ENCODE data around the gene SNX7. TPM values are rescaled to one million over a fixed set of nuclear protein-coding genes. Genes with fewer than 3 reads are reported as not detected.

The SNX7 gene
- total and polyA plus RNA-seq, 4 experiments from 2014 or later, result 0.35 to 0.83 (median 0.52) TPM

GRCh38 chr1:98796049-98796448 is 134.5 kb downstream of the SNX7 start:
- Mint-ChIP-seq H3K27me3 (no peaks in the 10 kb centered on the region), H3K9me3 (no peaks in the 10 kb centered on the region), H3K4me3 (no peak overlapping the region), H3K36me3 (no peaks in the 10 kb centered on the region), H3K4me1 (peaks cover 24 to 35% (median 28%) of the 10 kb centered on the region in 4 donors), H3K27ac (no peak overlapping the region)
- ChIA-PET CTCF (ENCODE audit: partially characterized antibody) (interaction anchor here (0.9 to 2.8 kb wide), 8 partner anchors 19 to 385 kb away, joined by 3 to 7 read pairs (median 3); no protein-coding TSS in a partner anchor), POLR2A (ENCODE audit: partially characterized antibody) (interaction anchor here (1.2 kb wide), 1 partner anchor 75 kb away, joined by 6 read pairs; no protein-coding TSS in a partner anchor)
- Histone ChIP-seq H3K4me1 (ENCODE audit: insufficient read depth, low read length) (peaks cover 18% of the 10 kb centered on the region), H3K27ac (ENCODE audit: low read depth, low read length) (no peak overlapping the region), H3K36me3 (ENCODE audit: insufficient read depth, low read length) (no peaks in the 10 kb centered on the region), H3K9me3 (ENCODE audit: control insufficient read depth in 1 of 2, low read length in 2 of 2) (no peaks in the 10 kb centered on the region), H3K27me3 (ENCODE audit: insufficient read depth, low read length) (no peaks in the 10 kb centered on the region), H3K4me3 (ENCODE audit: low read length in 2 of 2) (no peak overlapping the region)
- DNase-seq, result no peak
- intact Hi-C loops (cut with micrococcal nuclease), result no loop called here

- no peaks in the 10 kb centered on the region for H3K36me3 Mint-ChIP-seq
- Histone ChIP-seq H3K36me3 (ENCODE audit: insufficient read depth, low read length) (no peaks in the 10 kb centered on the region), H3K9me3 (ENCODE audit: control insufficient read depth in 1 of 2, low read length in 2 of 2) (no peaks in the 10 kb centered on the region), H3K4me1 (ENCODE audit: insufficient read depth, low read length) (peaks cover 18% of the 10 kb centered on the region), H3K27me3 (ENCODE audit: insufficient read depth, low read length) (no peaks in the 10 kb centered on the region), H3K27ac (ENCODE audit: low read depth, low read length) (no peak overlapping the region), H3K4me3 (ENCODE audit: low read length in 2 of 2) (no peak overlapping the region)
- no peaks in the 10 kb centered on the region for H3K27me3 Mint-ChIP-seq
- ChIA-PET POLR2A (ENCODE audit: partially characterized antibody) (no interaction called here), CTCF (ENCODE audit: partially characterized antibody) (interaction anchor here (1.2 to 2.8 kb wide), 3 partner anchors 17 to 143 kb away, joined by 3 to 7 read pairs (median 5); no protein-coding TSS in a partner anchor)
- peaks cover 24 to 35% (median 28%) of the 10 kb centered on the region in 4 donors for H3K4me1 Mint-ChIP-seq
- no peak overlapping the region for H3K27ac Mint-ChIP-seq
- H3K4me3 Mint-ChIP-seq, result peak overlapping the region in 6 of 8 donors; percentile 13 to 54 (median 37)
- H3K9me3 Mint-ChIP-seq, result no peaks in the 10 kb centered on the region
- intact Hi-C loops (cut with micrococcal nuclease), result no loop called here
- peak in 4 of 5 donors; percentile 26 to 50 (median 36) for DNase-seq
Observed at GRCh38 chr1:98797506-98797905, 136.0 kb downstream of the SNX7 start.
